Measurements from ENCODE around the gene ETV4.

ETV4 gene

DNA sequence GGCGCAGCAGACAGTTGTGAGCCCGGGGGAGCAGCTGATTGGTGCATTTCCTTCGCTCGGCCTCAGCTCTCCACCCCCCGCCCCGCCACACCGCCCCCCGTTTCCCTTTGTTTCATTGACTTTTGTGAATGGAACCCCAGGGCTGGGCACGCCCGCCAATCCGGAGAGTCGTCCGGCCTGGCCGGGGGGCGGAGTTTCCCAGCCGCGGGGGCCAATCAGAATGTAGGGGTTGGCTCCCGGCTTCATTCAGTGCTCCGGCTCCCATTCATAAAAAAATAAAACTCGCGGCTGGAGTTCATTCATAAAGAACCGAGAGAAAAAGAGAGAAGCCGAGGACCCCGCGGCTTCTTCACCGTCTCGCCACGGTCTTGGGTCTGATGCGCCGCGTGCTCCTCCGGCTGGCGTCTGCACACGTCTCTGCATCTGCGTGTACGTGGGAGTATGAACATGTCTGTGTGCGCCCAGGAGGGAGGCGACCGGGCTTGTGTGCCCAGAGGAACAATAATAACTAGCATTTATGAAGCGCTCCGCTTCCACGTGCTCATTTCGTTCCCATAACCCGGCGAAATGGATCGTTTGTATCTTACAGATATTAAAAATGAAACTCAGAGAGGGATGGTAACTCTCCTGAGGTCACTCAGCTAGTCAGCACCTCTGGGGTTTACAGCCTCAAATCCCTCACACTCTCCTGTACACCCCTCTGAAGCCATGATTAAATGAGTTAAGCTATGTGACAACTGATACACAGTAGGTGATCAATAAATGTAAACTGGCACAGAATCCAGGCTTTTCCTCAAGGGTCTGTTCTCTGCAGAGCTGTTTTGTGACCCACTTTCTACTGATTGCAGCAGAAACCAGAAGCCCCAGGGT, at the start of gene ETV4:
TSS of gene ETV4 (minus strand) at position 22 of the 870 bp plus-strand sequence. CDS start 723 bp downstream, outside the sequence.
- DNase-seq (ENCODE audit: low read depth in 2 of 3, low spot score in 2 of 3): peak; percentile 82 to 88 (median 86)

DNA sequence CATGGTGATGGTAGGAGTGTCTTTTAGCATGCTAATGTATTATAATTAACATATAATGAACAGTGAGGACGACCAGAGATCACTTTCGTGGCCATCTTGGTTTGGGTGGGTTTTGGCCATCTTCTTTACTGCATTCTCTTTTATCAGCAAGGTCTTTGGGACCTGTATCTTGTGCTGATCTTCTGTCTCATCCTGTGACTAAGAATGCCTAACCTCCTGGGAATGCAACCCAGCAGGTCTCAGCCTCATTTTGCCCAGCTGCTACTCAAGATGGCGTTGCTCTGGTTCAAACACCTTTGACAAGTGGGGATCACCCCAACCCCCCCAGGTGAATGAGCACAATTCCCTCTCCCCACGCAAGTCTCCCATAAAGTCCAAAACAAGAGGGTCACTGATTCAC, 49.3 kb upstream of the ETV4 start:
- DNase-seq (ENCODE audit: low read depth in 2 of 3, low spot score in 2 of 3): no peak

DNA sequence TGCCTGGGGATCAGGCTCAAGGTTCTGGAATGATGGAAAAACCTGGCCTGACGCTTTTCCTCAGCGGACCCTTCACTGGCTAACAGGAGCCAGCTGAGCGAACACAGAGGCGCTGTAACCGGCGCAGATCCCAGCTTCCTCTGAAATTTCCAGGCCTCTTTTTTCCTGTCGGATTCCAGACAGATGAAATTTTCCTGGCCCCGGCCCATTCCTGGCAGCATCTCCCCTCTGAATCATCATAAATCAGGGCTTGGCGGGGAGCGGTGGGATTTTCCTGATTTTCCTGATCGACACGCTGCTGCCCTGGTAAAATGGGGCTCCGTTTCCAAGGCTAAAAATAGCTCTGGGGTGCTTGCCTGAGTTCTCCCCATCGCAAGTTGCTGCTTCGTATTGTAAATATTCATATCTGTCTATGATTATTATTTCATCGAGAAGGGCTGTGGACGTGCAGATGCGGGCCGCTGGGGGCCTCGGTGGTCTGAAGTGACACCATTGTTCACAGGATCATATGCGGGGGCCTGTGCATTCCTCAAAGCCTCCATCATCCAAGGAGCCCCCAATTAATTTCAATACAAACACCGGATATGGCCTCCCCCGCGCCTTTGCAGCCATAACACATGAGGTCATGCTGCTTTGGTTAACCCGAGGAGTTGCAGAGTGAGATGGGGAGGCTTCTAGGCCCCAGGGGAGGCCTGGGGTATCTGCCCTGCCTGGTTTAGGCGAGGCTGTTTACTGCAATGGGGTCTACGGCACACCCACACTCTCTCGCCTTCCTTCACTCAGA, 45.8 kb upstream of the ETV4 start:
- DNase-seq (ENCODE audit: low read depth in 2 of 3, low spot score in 2 of 3): no peak

DNA sequence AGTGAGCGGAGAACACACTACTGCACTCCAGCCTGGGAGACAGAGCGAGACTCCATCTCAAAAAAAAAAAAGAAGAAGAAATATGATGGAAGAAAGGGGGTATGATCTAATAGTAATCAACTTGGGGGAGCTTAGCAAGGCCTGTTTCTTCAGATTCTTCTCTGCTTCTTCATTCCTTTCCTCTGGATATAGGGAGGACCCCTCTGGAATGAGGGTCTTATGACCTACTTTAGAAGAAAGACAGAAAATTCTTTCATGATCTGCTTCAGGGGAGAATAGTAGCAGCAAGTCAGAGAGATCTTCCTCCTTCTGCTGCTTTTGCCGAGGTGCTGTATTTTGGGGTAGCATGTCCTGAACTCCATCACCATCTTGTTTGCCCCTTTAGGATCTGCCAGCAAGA, 44.9 kb upstream of the ETV4 start:
- no peak for DNase-seq (ENCODE audit: low read depth in 2 of 3, low spot score in 2 of 3)

DNA sequence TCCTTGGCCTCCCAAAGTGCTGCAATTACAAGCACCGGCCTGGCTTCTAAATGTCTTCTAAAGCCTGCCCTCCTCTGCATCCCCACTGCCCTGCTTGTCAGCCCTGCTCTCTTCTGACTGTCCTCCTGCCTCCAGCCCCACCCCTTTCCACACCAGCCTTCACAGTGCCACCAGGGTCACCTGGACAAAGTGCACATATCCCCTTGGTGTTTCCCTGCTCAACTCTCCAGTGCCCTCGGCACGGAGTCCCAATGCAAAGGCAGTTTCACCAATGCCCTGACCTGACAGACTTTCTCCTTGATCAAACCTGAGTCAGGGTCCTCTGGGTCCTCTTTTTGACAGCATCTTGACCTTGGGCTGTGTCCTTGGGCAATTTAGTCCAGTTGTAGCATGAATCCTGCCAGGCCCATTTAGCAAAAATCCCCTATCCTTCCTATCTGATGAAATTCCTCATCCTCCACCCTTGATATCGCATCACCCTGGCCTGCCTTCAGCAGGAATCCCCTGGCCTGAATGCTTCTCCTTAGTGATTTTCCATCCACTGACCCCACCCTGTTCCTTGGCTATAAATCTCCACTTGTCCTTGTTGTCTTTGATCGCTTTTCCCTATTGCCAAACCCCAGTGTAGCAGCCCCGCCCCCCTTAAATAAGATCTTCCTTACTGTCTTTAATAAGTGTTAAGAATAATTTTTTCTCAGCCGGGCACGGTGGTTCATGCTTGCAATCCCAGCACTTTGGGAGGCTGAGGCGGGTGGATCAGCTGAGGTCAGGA, 42.7 kb upstream of the ETV4 start:
- DNase-seq (ENCODE audit: low read depth in 2 of 3, low spot score in 2 of 3): no peak

DNA sequence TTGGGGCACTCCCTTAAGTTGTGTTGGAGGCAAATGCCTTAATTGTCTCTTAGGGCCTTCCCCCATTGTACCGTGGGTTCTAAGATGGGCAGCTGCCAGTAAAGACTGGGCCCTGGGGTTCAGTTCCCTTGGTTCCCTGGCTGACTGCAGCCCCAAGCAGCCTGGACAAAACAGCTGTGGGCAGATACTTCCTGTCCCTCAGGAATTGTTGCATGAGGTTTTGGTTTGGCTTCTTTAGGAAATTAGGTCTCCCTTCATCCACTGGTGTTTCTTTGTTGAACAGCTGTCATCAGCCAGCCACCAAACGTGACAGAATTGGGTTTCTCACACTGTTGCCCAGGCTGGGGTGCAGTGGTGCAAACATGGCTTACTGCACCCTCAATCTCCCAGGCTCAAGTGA, 42.0 kb upstream of the ETV4 start:
- DNase-seq (ENCODE audit: low read depth in 2 of 3, low spot score in 2 of 3): no peak

DNA sequence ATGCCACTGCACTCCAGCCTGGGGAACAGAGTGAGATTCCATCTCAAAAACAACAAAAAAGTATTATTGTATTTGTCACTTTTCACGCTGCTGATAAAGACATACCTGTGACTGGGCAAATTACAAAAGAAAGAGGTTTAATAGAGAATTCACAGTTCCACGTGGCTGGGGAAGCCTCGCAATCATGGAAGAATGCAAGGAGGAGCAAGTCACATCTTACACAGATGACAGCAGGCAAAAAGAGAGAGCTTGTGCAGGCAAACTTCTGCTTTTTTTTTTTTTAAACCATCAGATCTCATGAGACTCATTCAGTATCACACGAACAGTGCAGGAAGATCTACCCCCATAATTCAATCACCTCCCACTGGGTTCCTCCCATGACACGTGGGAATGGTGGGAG, 41.5 kb upstream of the ETV4 start:
- no peak for DNase-seq (ENCODE audit: low read depth in 2 of 3, low spot score in 2 of 3)

DNA sequence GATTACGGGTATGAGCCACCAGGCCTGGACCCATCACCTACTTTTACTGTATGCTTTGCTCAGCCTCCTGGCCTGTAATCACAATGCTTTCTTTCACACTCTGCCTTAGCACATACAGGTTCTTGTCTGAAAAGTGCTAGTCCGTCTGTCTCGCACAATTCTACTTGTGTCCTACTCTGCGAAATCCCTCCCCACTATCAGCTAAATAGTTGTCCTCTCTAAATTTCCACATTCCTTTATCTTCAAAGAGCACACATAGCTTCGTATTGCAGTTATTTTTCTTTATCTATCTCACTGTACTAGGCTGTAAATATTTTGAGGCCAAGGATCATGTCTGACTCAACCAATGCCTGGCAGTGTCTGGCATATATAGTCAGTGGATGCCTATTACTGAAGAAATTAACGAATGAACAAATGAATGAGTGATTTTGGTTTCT, 38.5 kb upstream of the ETV4 start:
- no peak for DNase-seq (ENCODE audit: low read depth in 2 of 3, low spot score in 2 of 3)

DNA sequence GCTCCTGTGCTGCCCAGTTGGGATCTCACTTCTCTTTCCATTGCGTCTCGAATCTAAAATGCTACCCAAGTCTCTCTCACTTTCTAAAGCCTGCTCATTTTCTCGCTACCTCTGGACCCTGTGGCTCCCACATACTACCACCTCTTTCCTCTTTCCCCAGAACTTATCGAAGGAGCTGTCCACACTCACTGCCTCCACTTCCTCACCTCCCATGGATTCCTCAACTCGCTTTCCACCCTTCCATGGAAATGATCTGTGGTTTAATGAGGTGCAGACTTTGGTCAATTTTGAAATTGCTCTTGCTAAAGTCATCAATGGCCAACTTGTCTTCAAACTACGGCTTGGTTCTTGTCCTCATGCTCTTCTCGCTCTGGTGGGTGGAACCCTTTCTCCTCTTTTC, 37.2 kb upstream of the ETV4 start:
- no peak for DNase-seq (ENCODE audit: low read depth in 2 of 3, low spot score in 2 of 3)

DNA sequence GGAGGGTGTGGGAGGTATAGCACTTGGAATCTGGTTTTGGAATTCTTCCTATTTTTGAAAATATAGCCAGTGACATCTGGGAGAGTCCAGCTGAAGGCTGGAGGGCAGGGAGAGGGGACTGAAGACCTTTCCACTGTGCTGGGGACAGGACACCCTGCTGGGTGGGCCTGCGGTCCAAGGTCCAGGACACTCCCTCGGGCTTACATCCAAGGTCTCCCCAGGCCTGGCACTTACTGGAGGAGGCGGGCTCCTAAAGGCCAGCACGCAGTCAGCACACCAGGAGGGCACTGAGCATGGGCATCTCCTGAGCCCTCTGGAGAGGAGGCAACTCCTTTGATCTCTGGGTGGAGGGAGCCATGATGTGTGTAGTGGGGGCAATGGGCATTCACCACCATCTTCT, 35.5 kb upstream of the ETV4 start:
- no peak for DNase-seq (ENCODE audit: low read depth in 2 of 3, low spot score in 2 of 3)

DNA sequence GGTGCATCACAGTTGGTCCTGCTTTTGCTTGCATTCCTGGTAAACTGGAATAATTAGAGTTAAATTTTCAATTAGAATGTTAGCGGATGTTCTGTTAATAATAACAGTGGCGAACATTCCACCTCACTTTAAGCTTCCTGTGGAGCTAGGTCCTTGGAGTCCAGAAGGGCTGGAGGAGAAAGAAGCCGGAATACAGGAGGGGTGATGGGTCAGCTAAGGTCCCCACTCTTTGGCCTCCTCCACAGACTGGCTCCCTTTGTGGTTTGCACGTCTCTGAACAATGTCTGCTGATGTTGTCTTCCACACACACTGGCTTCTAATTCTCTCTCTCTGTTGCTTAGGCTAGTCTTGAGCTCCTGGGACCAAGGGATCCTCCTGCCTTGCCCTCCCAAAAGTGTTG, 35.0 kb upstream of the ETV4 start:
- no peak for DNase-seq (ENCODE audit: low read depth in 2 of 3, low spot score in 2 of 3)

DNA sequence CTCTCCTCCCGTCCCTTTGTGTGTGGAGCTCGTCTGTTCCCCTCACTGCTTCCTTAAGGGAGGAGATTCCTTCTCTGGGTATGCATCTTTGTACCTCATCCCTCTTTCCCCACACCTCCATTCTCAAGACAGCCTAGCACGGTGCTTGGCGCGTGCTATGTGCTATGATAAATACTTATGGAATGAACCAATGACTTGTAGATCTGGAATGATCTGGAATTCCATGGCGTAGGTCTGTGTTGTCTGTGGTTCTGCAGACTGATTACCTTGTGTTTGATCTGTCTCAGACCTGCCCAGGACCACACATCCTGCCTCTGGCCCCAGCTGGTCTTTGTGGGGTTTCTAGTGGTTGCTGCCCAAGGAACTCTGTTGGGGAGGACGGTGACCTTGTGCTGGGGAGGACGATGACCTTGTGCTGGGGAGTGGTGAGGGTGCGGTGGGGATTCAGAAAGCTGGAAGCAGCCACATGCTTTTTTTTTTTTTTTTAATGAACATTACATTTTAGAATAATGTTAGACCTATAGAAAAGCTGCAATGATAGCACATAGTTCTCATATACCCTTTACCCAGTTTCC, 33.5 kb upstream of the ETV4 start:
- DNase-seq (ENCODE audit: low read depth in 2 of 3, low spot score in 2 of 3): no peak

DNA sequence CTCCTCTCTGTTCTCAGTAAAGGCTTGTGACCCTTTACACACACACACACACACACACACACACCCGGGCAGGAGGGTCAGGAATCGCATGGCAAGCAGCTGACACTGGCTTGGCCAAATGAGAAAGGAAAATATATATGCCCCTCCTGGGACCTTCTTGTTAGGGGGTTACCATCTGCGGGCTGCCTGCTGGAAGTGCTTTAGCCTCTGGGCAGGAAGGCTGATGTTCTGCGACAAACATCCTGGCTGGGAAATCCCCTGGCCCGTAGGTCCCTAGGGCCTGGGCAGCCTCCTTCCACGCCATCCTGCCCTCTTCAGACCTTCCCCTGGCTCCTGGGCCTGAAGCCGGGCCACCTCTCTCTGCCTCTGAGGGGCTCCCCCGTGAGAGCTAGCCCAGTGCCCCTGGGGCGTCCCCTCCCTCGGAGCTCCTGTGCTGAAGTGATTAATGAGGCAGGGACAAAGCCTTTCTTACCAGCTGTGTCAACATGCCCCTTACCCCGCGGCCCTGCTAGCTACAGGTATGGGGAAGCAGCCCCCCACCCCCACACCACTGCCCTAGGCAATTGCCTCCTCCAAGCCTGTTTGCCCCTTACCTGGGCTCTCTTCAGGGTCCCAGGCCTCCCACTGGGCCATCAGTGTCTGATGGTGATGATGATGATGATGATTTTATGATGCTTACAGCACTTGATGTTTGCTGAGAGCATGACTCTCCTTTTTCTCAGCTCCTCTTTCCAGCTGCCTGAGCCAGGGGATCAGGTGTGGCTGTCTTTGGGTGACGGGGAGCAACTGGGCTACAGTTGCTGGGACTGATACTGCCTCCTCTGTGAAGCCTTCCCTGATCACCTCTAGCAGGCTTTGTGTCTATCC, 32.8 kb upstream of the ETV4 start:
- no peak for DNase-seq (ENCODE audit: low read depth in 2 of 3, low spot score in 2 of 3)

DNA sequence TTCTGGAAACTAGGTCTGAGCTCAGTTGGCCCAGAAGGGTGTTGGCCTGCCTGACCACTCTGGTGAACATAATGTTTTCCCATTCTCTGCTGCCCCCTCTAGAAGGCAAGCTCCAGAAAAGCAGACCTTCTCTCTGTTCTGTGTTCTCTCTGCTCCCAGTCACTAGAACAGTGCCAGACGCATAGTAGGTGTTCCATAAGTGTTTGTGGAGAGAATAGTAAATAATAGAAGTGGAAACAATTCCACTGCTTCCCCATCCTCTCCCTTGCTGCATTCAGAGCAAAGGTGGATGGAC, 32.2 kb upstream of the ETV4 start:
- no peak for DNase-seq (ENCODE audit: low read depth in 2 of 3, low spot score in 2 of 3)

DNA sequence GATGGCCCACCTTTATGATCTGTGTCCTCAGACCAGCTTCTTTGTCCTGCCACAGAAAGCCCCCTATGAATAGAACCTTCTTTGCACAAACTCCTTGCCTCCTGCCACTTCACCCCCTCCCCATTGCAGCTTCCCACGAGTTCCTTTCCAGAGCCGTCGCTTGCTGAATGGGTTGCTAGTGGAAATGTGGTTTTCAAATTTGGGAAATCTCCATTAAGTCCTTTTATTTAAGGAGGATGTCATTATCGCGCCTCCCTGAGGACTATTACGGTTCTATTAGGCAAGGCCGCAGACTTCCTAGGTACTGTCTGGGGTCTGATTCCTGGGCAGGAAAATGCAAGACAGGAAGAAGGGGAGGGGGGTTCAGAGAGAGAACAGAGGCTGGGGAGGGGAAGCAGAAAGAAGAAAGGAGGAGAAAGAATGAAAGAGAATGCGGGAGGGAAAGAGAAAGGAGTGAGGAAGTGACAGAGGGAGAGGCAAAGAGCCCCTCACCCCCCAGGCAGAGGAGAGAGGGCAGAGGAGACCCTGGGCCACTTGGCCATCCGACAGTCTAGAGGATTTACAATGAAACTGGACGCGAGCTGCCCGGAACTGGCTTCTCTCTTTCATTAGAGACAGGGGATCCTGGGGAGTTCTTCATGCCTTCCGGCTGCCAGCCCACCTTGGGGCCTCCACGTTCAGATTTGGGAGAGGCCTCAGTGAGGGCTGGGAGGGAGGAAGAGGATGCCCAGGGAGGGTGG, 31.7 kb upstream of the ETV4 start:
- DNase-seq (ENCODE audit: low read depth in 2 of 3, low spot score in 2 of 3): no peak

DNA sequence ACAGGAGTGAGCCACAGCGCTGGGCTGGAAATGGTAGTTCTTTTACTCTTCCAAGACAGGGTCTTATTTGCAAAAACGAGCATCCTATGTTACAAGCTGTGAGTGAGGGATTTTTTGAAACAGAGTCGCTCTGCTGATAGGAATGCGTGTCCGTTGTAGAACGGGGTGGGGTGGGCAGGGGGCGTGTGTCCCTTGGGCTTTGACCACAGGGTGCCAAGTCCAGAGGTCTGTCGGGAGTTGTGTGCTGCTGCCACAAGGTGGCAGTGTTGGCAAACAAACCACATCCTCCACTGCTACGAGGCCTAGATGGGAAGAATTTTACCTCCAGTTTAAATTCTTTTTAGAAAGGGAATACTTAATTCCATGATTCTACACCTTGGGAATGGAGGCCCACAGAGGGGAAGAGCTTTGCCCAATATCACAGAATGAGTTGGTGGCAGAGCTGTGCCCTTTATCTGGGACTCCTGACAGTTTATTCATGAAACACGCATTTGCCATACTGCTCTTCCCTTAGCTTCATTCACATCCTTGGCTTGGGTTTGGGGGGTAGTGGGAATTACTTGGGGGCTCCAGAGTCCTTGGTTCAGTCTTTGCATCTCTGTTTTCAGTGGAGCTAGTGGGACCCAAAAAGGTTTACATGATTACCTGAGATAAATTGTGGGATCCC, 30.6 kb upstream of the ETV4 start:
- DNase-seq (ENCODE audit: low read depth in 2 of 3, low spot score in 2 of 3): peak; percentile 22 to 33 (median 30)

DNA sequence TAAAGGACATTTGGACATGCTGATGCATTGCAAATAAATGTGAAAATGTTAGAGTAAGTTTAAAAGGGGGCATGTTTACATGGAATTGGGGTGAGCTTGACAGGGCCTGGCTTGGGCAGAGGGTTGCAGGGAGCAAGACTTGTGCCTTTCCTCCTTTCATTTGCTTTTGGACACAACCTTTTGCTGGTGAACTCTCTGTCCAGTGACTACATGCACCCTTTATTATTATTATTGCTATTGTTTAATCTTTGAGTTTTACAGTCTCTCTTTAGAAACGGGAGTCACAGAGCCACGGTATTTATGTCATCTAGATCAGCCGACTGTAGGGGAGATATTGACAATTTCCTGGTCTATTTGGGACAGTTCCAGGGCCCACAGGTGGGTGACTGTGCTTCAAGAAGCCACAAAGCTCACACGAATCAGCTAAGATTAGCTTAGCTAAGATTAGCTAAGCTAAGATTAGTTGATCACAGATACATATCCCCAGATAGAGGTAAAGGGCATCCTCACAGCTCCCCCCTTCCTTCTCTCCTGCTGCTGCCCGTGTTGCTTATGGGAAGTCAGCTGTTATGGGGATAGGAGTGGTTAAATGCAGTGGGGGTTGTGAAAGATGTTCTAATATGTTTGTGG, 28.9 kb upstream of the ETV4 start:
- DNase-seq (ENCODE audit: low read depth in 2 of 3, low spot score in 2 of 3): no peak

DNA sequence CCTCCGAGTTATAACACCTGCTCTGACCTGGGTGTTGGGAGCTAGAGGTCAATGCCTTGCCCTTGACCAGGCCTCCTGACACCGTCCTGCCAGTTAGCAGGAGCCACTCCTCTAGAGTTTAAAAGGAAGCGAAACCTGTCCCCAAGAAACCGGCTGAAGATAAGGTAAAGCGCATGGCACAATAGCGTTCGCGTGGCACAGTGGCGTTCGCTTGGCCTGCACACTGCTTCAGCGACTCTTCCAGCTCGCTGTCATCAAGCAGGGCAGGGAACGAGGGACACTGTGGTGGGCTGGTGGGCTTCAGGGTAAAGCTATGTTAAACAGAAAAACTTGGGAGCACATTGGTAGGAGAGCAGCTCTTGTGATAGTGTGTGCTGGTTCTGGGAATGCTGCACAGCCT, 28.2 kb upstream of the ETV4 start:
- DNase-seq (ENCODE audit: low read depth in 2 of 3, low spot score in 2 of 3): no peak

Measured in activated CD8-positive, alpha-beta memory T cell treated with anti-CD3 and anti-CD28 coated beads for 48 hours (primary cell).